Ovary (tissue), 9 donors: ENCODE measurements around the gene AQP1. TPM values are rescaled to one million over a fixed set of nuclear protein-coding genes. Genes with fewer than 3 reads are reported as not detected.

Source experiments
- DNase-seq, 5 donors: peaks; one replicate each; pipeline ENCODE4 v3.0.0-alpha.2; 2019 to 2020
- H3K27ac ChIP-seq, 2 donors: fragments of 200-600 bp; one replicate each; pipeline versions ENCODE4 v1.5.1 to v1.8.0; 2019 to 2022
- H3K27me3 ChIP-seq: fragments of 200-600 bp; one replicate; pipeline ENCODE4 v1.8.0; 2022
- H3K36me3 ChIP-seq: fragments of 200-600 bp; sonication (generic); one replicate; pipeline ENCODE4 v1.5.1; 2019
- H3K4me1 ChIP-seq: one replicate; pipeline ENCODE4 v1.8.1; 2013; ENCODE audit warnings: mild to moderate bottlenecking, moderate library complexity; ENCODE audit not compliant: insufficient read depth
- H3K4me3 ChIP-seq: fragments of 200-600 bp; sonication (generic); one replicate; pipeline ENCODE4 v1.5.1; 2017
- H3K9me3 ChIP-seq, 2 donors: fragments of 200-600 bp in 1 of 2; sonication (generic) in 1 of 2; one replicate each; pipeline versions ENCODE4 v1.5.1 to v1.8.1; 2013 to 2019; ENCODE audit warnings: mild to moderate bottlenecking in 1 of 2, moderate library complexity in 1 of 2
- CTCF ChIP-seq, 3 donors: fragments of 450-650 bp in 2 of 3; fragments of 200-600 bp in 1 of 3; IDR thresholded peaks; one replicate each; pipeline versions ENCODE4 v1.5.1 to v1.8.0; 2016 to 2022; ENCODE audit warnings: antibody characterized with exemption in 3 of 3, mild to moderate bottlenecking in 1 of 3
- EP300 ChIP-seq: sonication (generic); formaldehyde crosslinking; IDR thresholded peaks from one replicate; pipeline ENCODE4 v1.6.1; 2017; ENCODE audit warnings: antibody characterized with exemption
- POLR2A ChIP-seq: fragments of 450-650 bp; IDR thresholded peaks from one replicate; pipeline ENCODE4 v1.6.1; 2017; ENCODE audit warnings: antibody characterized with exemption, mild to moderate bottlenecking, moderate library complexity
- WGBS, 3 donors: extraction: QIAGEN DNeasy Blood & Tissue Kit in 1 of 3; methylation state at CpG; one replicate each; pipeline versions ENCODE4 v1.1.5 to v1.1.7; 2013 to 2017; 5-methylcytosine and 5-hydroxymethylcytosine counted together
- intact Hi-C, 4 donors: fragments of 100-400 bp; cut with DNase I; formaldehyde crosslinking; loops; one replicate each; pipeline versions ENCODE4 v1.11.0 to v1.15.1; 2022 to 2023
- polyA plus RNA-seq, 2 donors: library from polyadenylated mRNA; stranded (reverse); fragments of 200-250 nt in 1 of 2; fragments of 350-450 nt in 1 of 2; fragmentation: Illumina TruSeq in 1 of 2; extraction: RNeasy Lipid Tissue Mini Kit (QIAGEN cat#74804) in 1 of 2; gene quantifications; one replicate each; pipeline ENCODE4 v1.2.3, GENCODE V29; 2013 to 2014
- total RNA-seq, 7 donors: library from RNA; depleted of rRNA in 2 of 7; stranded (reverse); fragments of >200 nt in 2 of 7; fragmentation: NEBNext Ultra II Directional in 3 of 7; extraction: Animal tissue kit (Norgen Biotek cat#: 25700) in 3 of 7; gene quantifications; one replicate each; pipeline versions ENCODE4 v1.1.0 to v1.2.4, GENCODE V29; 2016 to 2023
- donor health status: DM: no; HTN: no; CAD: no; lungs with moderate emphysema.
- donor health status: DM: no; HTN: no; CAD: no.
- donor health status: Bipolar disorder and iron deficiency.
- donor health status: DM: yes; HTN: yes; CAD: no.
- donor health status: DM: no; HTN: no; CAD: no.
- donor health status: DM: yes; HTN: yes; CAD: no.

The AQP1 gene
- total and polyA plus RNA-seq, 9 donors = 10.2 to 151 (median 54.4) TPM

- no peaks in the 10 kb centered on the region for H3K4me1 ChIP-seq
- no peaks in the 10 kb centered on the region for H3K9me3 ChIP-seq
- no peaks in the 10 kb centered on the region for H3K27me3 ChIP-seq
- H3K36me3 ChIP-seq = no peaks in the 10 kb centered on the region
- no peak overlapping the region for H3K4me3 ChIP-seq
- TF ChIP-seq POLR2A (no peak), CTCF (IDR thresholded peaks at IDR 0.05) (no peak), EP300 (no peak)
- H3K27ac ChIP-seq = no peak overlapping the region
- DNase-seq = no peak
- intact Hi-C loops = no loop called here
- 92 to 93% (median 92%) methylated on average over 5 of the region's 5 CpGs for WGBS, 3 donors
These were observed 36.9 kb upstream of the AQP1 start for GRCh38 chr7:30874656-30875302.

- Histone ChIP-seq H3K27me3 (no peaks in the 10 kb centered on the region), H3K4me1 (no peaks in the 10 kb centered on the region), H3K4me3 (no peak overlapping the region), H3K36me3 (no peaks in the 10 kb centered on the region), H3K27ac (no peak overlapping the region), H3K9me3 (no peaks in the 10 kb centered on the region)
- no peak for DNase-seq
- intact Hi-C loops = no loop called here
- TF ChIP-seq CTCF (IDR thresholded peaks at IDR 0.05) (no peak), EP300 (no peak), POLR2A (no peak)
- WGBS, 3 donors = 72 to 86% (median 82%) methylated on average over 9 of the region's 9 CpGs
These were observed 34.5 kb upstream of the AQP1 start for GRCh38 chr7:30877015-30877769.

GRCh38 chr7:30877993-30878392 lies 33.7 kb upstream of the AQP1 start:
- Histone ChIP-seq H3K4me3 (no peak overlapping the region), H3K27me3 (no peaks in the 10 kb centered on the region), H3K27ac (no peak overlapping the region), H3K4me1 (no peaks in the 10 kb centered on the region), H3K9me3 (no peaks in the 10 kb centered on the region), H3K36me3 (no peaks in the 10 kb centered on the region)
- 74 to 98% (median 94%) methylated on average over 5 of the region's 5 CpGs for WGBS, 3 donors
- no peak for DNase-seq
- no peak for TF ChIP-seq POLR2A
- TF ChIP-seq CTCF (IDR thresholded peaks at IDR 0.05) = no peak
- TF ChIP-seq EP300 = no peak
- intact Hi-C loops = no loop called here

GRCh38 chr7:30879139-30880124 lies 32.2 kb upstream of the AQP1 start:
- 54 to 75% (median 61%) methylated on average over 14 of the region's 14 CpGs for WGBS, 3 donors
- no peak for DNase-seq
- no peaks in the 10 kb centered on the region for H3K27me3 ChIP-seq
- H3K36me3 ChIP-seq = no peaks in the 10 kb centered on the region
- no peak overlapping the region for H3K4me3 ChIP-seq
- H3K27ac ChIP-seq = no peak overlapping the region
- no peak for TF ChIP-seq EP300
- TF ChIP-seq POLR2A = no peak
- no peak for TF ChIP-seq CTCF (IDR thresholded peaks at IDR 0.05)
- intact Hi-C loops = no loop called here
- no peaks in the 10 kb centered on the region for H3K9me3 ChIP-seq
- H3K4me1 ChIP-seq = no peaks in the 10 kb centered on the region
